GM21515 (cell line): ENCODE data around the gene CDT1.
"Not testable (repeated sequence)": the region's sequence is repeated elsewhere in the genome, so short reads cannot be mapped to it uniquely, and the experiment has no call there.

ENCODE experiments used
- ATAC-seq: cut with Tn5 transposase; IDR thresholded peaks from one replicate; pipeline ENCODE4 v1.9.1; 2021; ENCODE audit not compliant: unreplicated experiment

Gene CDT1

GRCh38 chr16:88815901-88816589, 12.5 kb downstream of the CDT1 start:
- ATAC-seq = no peak

- ATAC-seq = no peak
Measured at GRCh38 chr16:88816736-88817535, 13.3 kb downstream of the CDT1 start.

DNA sequence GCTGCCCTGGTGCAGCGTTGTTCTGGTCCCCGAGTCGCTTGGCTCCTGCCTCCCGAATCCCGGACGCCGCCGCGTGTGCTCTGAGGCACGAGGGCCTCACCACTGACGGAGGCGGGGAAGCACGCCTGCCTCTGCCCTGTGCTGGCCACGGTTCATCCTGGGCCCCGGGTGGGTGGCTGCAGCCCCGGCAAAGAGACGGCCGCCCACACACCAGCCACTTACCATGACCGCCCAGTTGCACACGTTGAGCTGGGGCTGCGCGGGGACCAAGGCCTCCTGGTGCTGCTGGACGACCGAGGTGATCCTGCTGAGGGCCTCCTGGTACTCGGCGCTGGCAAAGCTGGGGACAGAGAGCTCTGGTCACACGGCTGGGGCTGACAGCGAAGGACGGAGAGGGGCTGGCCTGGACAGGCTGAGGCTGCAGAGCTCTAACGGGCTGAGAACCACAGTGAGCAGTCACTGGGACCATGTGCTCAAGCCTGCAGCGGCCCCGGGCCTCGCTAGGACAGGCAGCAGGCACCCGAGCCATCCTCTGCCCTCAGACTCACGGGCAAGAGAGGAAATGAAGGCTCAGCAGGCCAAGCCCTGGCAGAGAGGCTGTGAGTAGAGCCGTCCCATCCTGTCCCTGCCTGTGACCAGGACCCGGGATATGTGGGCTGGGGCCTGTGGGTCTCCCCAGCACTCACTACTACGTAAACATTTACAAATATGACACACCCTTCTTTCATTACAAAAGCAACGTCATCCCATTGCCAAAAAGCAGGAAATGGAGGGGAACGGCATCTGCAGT, 14.4 kb downstream of the CDT1 start:
- ATAC-seq = no peak

DNA sequence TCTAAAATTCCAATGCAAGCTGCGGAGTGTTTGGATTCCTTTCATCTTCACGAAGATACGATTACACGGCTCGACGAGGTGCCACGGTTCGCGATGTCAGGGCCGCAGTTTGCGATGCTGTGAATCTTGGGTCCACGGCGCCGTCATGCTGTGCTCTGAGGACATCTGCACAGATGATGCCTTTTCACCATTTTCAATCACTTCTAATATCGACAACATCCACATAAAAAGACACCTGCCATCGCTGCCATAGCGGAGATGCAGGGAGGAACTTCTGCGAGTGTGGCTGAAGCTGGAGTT, 14.9 kb downstream of the CDT1 start:
- no peak for ATAC-seq

DNA sequence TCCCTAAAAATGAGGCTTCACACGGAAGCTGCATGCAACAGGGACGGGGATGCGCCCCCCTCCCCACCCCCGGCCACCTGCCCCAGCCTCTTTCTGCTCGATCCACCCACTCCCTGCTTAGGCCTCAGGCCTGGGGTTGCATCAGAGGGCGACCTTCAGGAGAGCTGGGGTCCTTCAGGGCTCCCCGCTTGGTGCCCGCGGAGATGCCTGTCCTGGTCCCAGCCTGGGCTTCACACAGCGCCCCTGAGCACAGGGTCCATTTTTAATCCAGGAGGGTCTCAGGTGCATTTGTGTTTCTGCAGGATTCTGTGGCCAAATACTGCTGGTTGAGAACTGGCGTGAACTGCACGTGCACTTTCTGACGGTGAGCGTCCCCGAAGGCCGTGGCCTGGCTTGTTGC, 15.5 kb downstream of the CDT1 start:
- no peak for ATAC-seq

- ATAC-seq = no peak
Measured at GRCh38 chr16:88820385-88821025, 16.9 kb downstream of the CDT1 start.

DNA sequence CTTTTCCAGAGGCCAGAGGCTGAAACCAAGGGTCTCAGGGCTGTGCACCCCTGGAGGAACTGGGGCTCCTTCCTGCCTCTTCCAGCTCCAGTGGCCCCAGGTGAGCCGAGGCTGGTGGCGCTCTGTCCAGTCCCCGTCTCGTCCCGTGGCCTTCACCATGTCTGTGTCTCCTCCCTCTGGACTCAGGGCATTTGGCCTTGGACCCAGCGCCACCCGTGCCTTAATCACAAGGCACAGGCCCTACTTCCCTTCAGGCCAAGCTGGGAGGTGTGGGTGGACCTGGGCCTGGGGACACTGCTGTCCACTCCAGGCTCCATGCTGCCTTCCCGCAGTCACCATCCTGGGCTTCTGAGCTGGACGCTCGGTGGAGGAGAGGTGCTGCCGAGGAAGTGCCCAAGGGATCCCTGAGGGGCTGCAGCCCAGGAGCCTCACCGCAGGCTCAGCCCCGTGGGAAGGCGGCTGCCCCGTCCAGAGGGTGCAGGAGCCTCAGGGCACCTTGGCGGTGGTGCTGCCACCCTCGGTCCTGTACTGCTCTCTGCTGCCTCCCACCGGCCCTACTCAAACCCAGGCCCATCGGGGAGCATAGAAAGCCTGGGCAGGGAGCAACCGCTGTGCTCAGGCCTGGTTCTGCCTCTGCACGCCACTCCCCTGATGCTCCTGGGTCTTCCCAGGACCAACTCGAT, 17.7 kb downstream of the CDT1 start:
- no peak for ATAC-seq

DNA sequence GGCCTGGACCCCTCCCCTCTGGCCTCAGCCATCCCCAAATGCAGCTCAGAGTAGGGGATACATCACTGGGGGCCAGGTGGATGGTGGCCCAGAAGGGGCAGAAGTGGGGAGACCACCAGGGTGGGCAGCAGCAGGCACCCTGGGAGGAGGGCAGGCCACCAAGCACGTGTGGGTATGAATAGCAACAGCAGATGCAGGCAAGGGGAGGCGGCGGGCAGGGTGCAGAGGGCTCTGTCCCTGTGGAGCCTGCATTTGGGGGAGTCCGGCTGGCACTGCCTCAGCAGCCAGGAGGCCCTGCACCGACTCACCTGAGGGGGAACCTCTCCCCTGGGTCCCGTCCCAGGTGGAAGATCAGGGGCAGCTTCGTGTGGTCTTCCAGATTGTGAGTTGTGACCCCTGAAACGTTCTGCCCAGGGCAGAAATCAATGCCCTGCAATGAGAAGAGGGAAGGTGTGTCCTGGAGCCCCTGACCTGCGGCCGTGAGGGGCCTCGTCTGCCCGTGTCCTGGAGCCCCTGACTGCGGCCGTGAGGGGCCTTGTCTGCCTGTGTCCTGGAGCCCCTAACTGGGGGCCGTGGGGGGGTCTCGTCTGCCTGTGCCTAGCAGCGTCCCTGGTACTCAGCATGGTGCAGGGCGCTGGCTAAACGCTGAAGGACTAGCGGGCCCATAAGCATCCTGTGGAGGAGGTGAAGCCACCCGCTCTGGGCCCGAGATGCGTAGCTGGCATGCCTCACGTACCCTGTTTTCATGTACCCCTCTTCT, 18.9 kb downstream of the CDT1 start:
- no peak for ATAC-seq

GRCh38 chr16:88823646-88824045, 20.1 kb downstream of the CDT1 start:
- not testable (repeated sequence) for ATAC-seq

DNA sequence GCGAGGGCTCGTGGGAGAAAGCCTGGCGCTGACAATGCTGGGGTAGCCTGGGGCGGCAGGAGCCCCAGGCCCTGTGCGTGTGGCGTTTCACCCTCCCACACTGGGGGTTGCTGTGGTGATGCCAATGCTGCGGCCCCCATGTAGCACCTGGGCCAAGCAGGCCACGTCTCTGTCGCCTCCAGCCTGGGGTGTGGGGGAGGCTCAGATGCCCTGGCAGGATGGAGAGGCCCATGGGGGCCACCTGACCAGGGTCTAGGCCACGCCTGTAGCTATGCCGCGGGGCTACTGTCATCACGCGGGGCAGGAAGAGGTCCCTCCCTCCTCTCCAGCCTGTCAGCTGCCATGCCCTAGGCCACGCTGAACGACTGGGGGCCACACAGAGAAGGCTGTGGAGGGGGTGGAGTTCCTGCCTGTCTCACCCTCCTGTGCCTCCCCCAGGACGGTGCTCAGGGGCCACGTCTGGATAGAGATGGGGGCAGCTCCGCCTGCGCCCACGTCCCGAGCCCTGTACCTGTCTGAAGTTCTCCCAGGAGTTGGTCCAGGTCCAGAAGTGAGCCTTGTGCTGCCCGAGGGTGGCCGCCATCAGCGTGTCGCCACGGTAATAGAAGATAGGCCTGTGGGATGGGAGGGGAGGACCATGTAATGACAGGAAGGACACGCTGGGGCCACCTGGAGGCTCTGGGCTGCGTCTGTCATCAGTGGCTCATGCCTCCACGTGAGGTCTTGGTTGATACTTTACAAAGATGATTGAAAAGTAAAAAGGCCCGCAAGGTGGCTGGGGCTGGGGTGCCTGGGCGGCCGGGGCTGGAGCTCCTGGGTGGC, 20.9 kb downstream of the CDT1 start:
- ATAC-seq = no peak

DNA sequence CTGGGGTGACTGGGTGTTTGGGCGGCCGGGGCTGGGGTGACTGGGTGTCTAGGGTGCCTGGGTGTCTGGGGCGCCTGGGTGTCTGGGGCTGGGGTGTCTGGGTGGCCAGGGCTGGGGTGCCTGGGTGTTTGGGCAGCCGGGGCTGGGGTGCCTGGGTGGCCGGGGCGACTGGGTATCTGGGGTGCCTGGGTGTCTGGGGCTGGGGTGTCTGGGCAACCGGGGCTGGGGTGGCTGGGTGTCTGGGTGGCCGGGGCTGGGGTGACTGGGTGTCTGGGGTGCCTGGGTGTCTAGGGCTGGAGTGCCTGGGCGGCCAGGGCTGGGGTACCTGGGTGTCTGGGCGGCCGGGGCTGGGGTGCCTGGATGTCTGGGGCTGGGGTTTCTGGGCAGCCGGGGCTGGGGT, 21.6 kb downstream of the CDT1 start:
- no peak for ATAC-seq

DNA sequence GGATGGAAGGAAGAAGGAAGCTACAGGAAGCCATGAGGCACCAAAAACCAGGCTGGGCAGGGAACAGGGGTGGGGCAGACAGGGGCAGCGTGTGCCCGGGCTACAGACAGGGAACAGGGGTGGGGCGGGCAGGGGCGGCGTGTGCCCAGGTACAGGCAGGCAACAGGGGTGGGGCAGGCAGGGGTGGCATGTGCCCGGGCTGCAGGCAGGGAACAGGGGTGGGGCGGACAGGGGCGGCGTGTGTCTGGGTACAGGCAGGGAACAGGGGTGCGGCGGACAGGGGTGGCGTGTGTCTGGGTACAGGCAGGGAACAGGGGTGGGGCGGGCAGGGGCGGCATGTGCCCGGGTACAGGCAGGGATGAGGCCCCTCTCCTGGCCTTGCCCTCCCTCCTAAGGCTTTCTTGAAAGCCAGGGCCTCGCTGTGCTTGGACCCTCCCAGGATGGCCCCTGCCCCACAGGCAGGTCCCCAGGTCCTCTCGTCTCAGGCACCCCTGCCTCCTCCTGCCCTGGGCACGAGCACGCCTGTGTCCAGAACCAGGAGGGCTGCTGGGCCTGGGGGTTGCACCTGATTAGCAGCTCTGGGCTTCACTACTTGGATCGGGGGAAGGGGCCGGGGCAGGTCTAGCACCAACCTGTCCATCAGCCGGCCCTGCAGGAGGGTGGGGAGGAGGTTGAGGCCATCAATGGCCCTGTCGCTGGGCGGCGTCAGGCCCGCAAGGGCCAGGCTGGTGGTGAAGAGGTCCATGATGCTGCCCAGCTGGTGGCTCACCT, 22.7 kb downstream of the CDT1 start:
- ATAC-seq = no peak

DNA sequence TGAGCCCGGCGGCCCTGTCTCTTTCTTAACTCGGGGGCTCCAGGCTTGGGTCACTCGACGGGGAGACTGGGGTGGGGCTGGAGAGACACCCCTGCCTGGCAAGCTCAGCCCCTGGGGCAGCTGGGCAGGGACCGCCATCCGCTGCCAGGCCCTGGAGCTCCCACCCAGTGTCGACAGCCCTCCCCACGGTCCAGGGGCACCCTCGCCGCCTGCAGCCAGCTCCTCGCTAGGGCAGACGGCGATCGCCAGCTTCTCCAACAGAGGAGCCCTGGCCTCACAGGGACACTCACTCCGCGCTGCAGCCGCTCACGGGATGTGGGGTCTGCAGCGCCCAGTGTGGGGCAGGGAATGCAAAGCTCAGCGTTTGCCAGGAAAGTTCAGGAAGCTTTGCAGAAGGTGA, 24.1 kb downstream of the CDT1 start:
- ATAC-seq = no peak

DNA sequence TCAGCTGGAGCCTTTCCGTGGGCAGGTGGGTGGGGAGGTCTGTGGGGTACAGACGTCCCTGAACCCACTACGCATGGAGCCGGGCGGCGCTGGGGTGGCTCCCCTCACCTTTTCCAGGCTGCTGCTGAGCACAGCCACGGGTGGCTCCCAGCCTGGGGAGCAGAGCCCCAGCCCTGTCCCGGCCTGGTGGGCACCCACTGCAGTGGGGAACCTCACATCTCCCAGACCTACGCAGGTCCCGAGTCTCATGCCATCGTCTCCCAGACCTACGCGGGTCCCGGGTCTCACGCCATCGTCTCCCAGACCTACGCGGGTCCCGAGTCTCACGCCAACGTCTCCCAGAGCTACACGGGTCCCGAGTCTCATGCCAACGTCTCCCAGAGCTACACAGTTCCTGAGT, 25.1 kb downstream of the CDT1 start:
- ATAC-seq = no peak

DNA sequence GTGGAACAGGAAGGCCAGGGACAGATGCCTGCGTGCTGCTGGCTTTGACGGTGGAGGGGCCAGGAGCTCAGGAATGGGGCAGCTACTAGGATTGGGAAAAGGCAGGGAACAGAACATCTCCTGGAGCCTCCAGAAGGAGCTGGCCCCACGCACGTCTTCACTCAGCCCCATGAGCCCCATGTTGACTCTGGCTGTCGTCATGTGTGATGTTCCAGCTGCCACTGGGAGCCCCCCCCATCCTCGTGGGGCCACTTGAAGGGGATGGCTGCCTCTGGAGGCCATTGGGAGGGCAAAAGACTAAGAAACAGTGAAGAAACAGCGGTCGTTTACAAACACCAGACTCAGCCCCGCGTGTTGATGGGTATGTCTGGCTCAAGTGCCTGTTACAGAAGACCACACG, 26.7 kb downstream of the CDT1 start:
- ATAC-seq = no peak

DNA sequence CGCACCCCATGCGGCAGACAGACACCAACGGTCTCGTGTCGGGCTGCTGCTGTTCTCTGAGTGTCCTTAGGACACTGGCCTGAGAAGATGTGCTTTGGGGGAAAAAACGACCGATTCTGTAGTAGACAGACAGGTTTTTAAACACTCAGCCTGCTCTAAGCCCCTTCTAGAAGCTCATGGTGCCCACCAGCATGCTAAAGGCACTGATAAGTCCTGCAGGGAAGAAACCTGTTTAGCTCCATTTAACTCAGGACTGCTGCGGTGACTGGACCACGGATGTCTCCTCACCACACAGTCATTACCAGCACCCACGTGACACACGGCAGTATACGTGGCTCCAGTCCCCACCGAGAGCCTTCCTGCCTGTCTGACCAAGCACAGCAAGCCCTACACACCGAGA, 27.2 kb downstream of the CDT1 start:
- no peak for ATAC-seq

GRCh38 chr16:88831838-88832237, 28.2 kb downstream of the CDT1 start:
- ATAC-seq = no peak

DNA sequence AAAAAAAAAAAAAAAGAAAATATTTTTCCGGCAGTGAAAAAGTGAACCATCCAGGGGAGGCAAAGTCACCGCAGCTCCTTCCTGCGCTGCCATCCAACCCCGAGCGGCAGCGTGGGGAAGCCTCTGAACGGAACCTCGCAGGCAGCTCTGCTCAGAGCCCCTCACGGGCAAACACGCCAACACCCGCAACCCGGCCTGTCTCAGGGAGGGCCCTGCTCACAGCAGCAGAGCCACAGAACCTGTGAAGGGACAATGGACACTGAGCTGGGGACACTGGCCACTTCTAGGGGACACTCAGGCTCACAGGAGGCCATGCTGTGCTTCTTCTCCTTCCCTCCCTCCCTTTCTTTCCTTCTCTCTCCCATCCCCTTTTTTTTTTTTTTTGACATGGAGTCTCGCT, 29.5 kb downstream of the CDT1 start:
- no peak for ATAC-seq

GRCh38 chr16:88834670-88835069, 31.1 kb downstream of the CDT1 start:
- no peak for ATAC-seq
